Pancreas (tissue), 10 donors: ENCODE data around the gene SLC12A3. TPM values are rescaled to one million over a fixed set of nuclear protein-coding genes. Genes with fewer than 3 reads are reported as not detected.

ENCODE experiments used
- ATAC-seq, 4 donors: fragments of 200-7000 bp; cut with Tn5 transposase; one replicate each; pipeline versions ENCODE4 v1.8.0 to v1.9.1; 2020; ENCODE audit warnings: mild to moderate bottlenecking in 4 of 4, moderate library complexity in 4 of 4
- DNase-seq, 6 donors: peaks; one replicate each; pipeline ENCODE4 v3.0.0-alpha.2; 2020
- FAIRE-seq: peaks from 2 replicates; lab custom pipeline; 2012; peaks lifted over from hg19 to GRCh38; lab: Jason Lieb, UNC
- H3K27ac ChIP-seq, 4 donors: fragments of 200-600 bp; sonication (generic); 1 replicate in 3 of 4; 2 replicates in 1 of 4; pipeline versions ENCODE4 v1.5.0 to v1.8.0; 2020
- H3K27me3 ChIP-seq, 4 donors: fragments of 200-600 bp; one replicate each; pipeline ENCODE4 v1.8.0; 2021
- H3K36me3 ChIP-seq, 3 donors: fragments of 200-600 bp; sonication (generic) in 1 of 3; one replicate each; pipeline versions ENCODE4 v1.5.0 to v1.8.0; 2020 to 2021
- H3K4me1 ChIP-seq, 3 donors: fragments of 200-600 bp; one replicate each; pipeline ENCODE4 v1.8.0; 2021
- H3K4me3 ChIP-seq, 4 donors: fragments of 200-600 bp; sonication (generic) in 2 of 4; one replicate each; pipeline versions ENCODE4 v1.5.0 to v1.8.0; 2020 to 2021
- H3K9me3 ChIP-seq, 4 donors: fragments of 200-600 bp; one replicate each; pipeline ENCODE4 v1.8.0; 2021
- CTCF ChIP-seq, 4 donors: fragments of 200-600 bp; sonication (generic) in 3 of 4; IDR thresholded peaks; one replicate each; pipeline versions ENCODE4 v1.5.0 to v1.8.0; 2021; ENCODE audit warnings: antibody characterized with exemption in 4 of 4
- WGBS, 2 donors: extraction: QIAGEN DNeasy Blood & Tissue Kit; methylation state at CpG; one replicate each; pipeline ENCODE4 v1.1.7; 2013; 5-methylcytosine and 5-hydroxymethylcytosine counted together
- intact Hi-C, 3 donors: fragments of 100-400 bp; cut with DNase I; formaldehyde crosslinking; loops; one replicate each; pipeline versions ENCODE4 v1.11.1 to v1.14.2; 2022
- polyA plus RNA-seq, 2 donors: library from polyadenylated mRNA; stranded (reverse); fragments of 200-250 nt; gene quantifications; one replicate each; pipeline ENCODE4 v1.2.3, GENCODE V29; 2013
- total RNA-seq, 6 donors: library from RNA; stranded (reverse); fragmentation: NEBNext Ultra II Directional in 4 of 6; extraction: Animal tissue kit (Norgen Biotek cat#: 25700) in 4 of 6; gene quantifications; one replicate each; pipeline versions ENCODE4 v1.2.1 to v1.2.4, GENCODE V29; 2021 to 2023
- donor health status: healthy with polysubstance abuse.
- donor health status: DM: no; HTN: no; CAD: no; lungs with moderate emphysema.
- donor health status: DM: no; HTN: no; CAD: no.
- donor health status: control.
- donor health status: control.
- donor health status: Bipolar disorder and iron deficiency.
- donor health status: DM: yes; HTN: yes; CAD: no.
- donor health status: DM: no; HTN: no; CAD: no.
- donor health status: DM: no; HTN: no; CAD: no.
- donor health status: DM: yes; HTN: yes; CAD: no.

The SLC12A3 gene
- total and polyA plus RNA-seq, 8 donors: 0.04 to 0.12 (median 0.06) TPM; not detected in 1

GRCh38 chr16:56874800-56875199 is 9.8 kb downstream of the SLC12A3 start:
- Histone ChIP-seq H3K4me3 (no peak overlapping the region), H3K27ac (no peak overlapping the region), H3K4me1 (no peaks in the 10 kb centered on the region), H3K36me3 (no peaks in the 10 kb centered on the region), H3K9me3 (no peaks in the 10 kb centered on the region), H3K27me3 (no peaks in the 10 kb centered on the region)
- no peak for FAIRE-seq
- 47% methylated on average over 11 of the region's 11 CpGs for WGBS, 2 donors
- intact Hi-C loops: loop anchor here in 1 of 3 donors (5.0 kb wide), 1 partner anchor 58 kb away; the partner anchor contains the start of gene HERPUD1
- TF ChIP-seq CTCF (IDR thresholded peaks at IDR 0.05): no peak
- ATAC-seq: peak; percentile 36 to 86 (median 56)
- DNase-seq: peak in 3 of 6 donors; percentile 59 to 74 (median 61)

- no peak for TF ChIP-seq CTCF (IDR thresholded peaks at IDR 0.05)
- intact Hi-C loops: no loop called here
Observed at GRCh38 chr16:56876048-56876447, 11.0 kb downstream of the SLC12A3 start.

GRCh38 chr16:56877486-56878182 is 12.6 kb downstream of the SLC12A3 start:
- intact Hi-C loops: no loop called here
- no peak for TF ChIP-seq CTCF (IDR thresholded peaks at IDR 0.05)

More at GRCh38 chr16:56876048-56876447, 11.0 kb downstream of the SLC12A3 start:
- Histone ChIP-seq H3K4me3 (no peak overlapping the region), H3K36me3 (no peaks in the 10 kb centered on the region), H3K9me3 (no peaks in the 10 kb centered on the region), H3K27ac (no peak overlapping the region), H3K27me3 (no peaks in the 10 kb centered on the region), H3K4me1 (no peaks in the 10 kb centered on the region)
- ATAC-seq (no peak), FAIRE-seq (no peak), DNase-seq (no peak)
- 85 to 92% methylated on average over 4 of the region's 4 CpGs for WGBS, 2 donors

GRCh38 chr16:56878282-56878854 is 13.4 kb downstream of the SLC12A3 start:
- H3K4me1 ChIP-seq: no peaks in the 10 kb centered on the region
- no peaks in the 10 kb centered on the region for H3K9me3 ChIP-seq
- no peak overlapping the region for H3K4me3 ChIP-seq
- no peak overlapping the region for H3K27ac ChIP-seq
- no peaks in the 10 kb centered on the region for H3K27me3 ChIP-seq
- intact Hi-C loops: no loop called here
- H3K36me3 ChIP-seq: no peaks in the 10 kb centered on the region
- ATAC-seq: no peak
- no peak for DNase-seq
- no peak for FAIRE-seq
- no peak for TF ChIP-seq CTCF (IDR thresholded peaks at IDR 0.05)
- 82 to 83% methylated on average over 8 of the region's 8 CpGs for WGBS, 2 donors

More at GRCh38 chr16:56877486-56878182, 12.6 kb downstream of the SLC12A3 start:
- no peak overlapping the region for H3K27ac ChIP-seq
- H3K9me3 ChIP-seq: no peaks in the 10 kb centered on the region
- DNase-seq (no peak), ATAC-seq (no peak), FAIRE-seq (no peak)
- WGBS, 2 donors: 88 to 96% methylated on average over 12 to 13 of the region's 13 CpGs
- no peaks in the 10 kb centered on the region for H3K27me3 ChIP-seq
- no peak overlapping the region for H3K4me3 ChIP-seq
- no peaks in the 10 kb centered on the region for H3K36me3 ChIP-seq
- no peaks in the 10 kb centered on the region for H3K4me1 ChIP-seq

GRCh38 chr16:56879276-56879675 is 14.3 kb downstream of the SLC12A3 start:
- 83% methylated on average over 9 of the region's 9 CpGs for WGBS, 2 donors
- DNase-seq (no peak), FAIRE-seq (no peak), ATAC-seq (no peak)
- Histone ChIP-seq H3K27me3 (no peaks in the 10 kb centered on the region), H3K27ac (no peak overlapping the region), H3K36me3 (no peaks in the 10 kb centered on the region), H3K9me3 (no peaks in the 10 kb centered on the region), H3K4me3 (no peak overlapping the region), H3K4me1 (no peaks in the 10 kb centered on the region)
- intact Hi-C loops: no loop called here
- no peak for TF ChIP-seq CTCF (IDR thresholded peaks at IDR 0.05)
